C1 segment of cervical spinal cord (tissue), 14 donors: Measurements from ENCODE around the gene KRT28.
A peak's percentile ranks its signal among the peaks of the same experiment; 100 is the strongest.
"Not testable (repeated sequence)": the region's sequence is repeated elsewhere in the genome, so short reads cannot be mapped to it uniquely, and the experiment has no call there.

Experiments used
- DNase-seq, 14 donors: peaks; one replicate each; lab custom pipeline; 2025; lab: John Stamatoyannopoulos, UW

The KRT28 gene

DNA sequence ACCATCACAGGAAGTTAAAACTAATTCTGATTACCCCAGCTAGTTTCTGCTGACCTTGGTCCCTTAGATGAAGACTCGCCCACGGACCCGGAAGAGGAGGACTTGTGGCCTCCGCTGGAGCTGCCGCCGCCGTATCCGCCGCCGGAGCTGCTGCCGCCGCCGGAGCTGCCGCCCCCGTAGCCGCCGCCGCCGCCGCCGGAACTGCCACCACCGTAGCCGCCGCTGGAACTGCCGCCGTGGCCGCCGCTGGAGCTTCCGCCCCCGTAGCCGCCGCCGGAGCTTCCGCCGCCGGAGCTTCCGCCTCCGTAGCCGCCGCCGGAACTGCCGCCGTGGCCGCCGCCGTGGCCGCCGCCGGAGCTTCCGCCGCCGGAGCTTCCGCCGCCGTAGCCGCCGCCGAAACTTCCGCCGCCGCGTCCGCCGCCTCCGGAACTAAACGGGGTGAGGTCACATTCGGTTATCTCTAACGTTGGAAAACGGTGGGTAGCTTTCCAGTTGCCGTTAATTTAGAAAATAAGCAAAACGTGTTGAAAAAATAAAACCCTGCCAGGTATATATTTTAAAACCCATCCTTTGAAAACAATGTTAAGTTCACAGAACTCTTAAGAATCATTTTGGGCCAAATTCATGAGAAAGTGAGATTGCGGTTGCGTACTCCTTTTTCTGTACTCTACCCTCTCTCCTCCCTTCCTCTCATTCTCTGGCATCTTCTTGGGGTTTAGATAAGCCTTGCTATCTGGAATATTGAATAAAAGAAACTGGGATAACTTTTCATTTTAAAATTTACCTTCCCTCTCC lies 19.2 kb upstream of the KRT28 start:
- DNase-seq: peak; percentile 4 to 86 (median 61)

DNA sequence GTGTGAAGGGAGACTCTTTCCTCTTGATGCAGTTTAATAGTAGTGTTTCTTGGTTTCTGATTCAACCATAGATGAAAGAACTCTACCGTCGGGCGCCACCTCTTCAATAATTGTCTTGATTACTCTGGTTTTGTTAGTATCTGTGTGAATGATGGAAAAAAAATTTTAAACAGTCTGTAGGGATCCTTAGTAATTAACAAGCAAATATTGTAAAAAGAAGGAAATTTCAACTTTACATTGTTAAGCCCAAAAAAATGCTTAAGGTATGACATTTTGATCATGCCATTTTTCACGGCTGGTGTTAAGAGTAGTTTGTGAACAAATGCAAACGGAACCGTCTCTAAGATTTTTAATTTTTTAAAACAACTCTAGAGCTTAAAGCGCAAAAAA lies 18.6 kb upstream of the KRT28 start:
- DNase-seq: peak in 1 of 14 donors; percentile 13

DNA sequence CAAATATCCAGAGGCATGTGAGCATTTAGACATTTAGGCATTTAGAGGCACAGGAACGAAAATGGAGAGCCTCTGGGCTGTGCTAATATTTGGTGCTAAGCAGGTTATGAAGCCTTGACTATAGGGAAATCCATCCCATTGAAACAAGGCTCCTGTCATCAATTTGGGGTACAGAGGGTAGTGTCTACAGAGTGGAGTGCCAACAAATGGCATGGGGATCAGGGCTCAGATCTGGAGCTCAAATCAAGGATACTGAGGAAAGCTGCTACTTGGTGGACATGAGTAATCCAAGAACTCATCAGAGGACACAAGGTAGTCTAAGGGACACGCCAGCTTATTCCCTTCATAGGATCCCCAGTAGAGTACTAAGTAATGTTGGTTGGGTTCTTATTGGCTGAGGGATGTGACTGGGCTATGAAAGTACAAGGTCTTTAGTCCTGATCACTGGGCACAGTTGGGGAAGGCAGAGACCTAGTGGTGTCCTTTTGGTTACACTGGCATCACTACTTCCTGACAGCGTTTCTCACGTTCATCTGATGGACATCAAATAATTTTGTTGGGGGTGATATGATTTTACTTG lies 17.4 kb upstream of the KRT28 start:
- no peak for DNase-seq

DNA sequence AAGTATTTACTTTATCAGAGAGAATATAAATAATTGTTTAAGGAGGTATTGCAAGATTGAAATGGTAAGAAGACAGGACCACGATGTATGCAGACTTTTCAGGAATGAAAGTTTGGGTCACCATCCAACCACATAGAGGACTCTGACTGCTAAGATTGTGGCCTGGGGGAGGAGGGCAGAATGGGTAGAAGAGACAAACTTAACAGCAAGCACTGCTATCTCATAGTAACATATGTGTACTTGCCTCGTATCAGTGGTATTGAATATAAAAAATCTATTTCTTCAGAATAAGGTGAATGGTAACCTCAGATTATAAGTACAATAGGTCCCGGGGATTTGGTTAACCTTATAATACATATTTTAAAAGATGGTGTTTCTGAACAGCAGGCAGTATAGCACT lies 16.8 kb upstream of the KRT28 start:
- DNase-seq: no peak

DNA sequence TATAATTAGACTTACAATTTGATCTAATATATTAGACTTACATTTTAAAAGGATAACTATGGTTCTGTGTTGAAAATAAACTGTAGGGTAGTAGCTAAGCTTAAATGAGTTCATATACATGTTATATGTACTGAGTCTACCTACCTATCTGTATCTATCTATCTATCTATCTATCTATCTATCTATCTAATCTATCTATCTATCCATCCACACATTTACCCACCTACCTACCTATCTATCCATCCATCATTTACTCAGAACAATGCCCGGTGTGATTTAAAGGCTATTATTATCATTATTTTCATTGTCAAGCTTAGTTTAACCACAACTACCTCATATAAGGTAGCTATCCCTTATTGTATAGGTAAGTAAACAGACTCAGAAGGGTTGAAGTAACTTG lies 15.6 kb upstream of the KRT28 start:
- DNase-seq: no peak

DNA sequence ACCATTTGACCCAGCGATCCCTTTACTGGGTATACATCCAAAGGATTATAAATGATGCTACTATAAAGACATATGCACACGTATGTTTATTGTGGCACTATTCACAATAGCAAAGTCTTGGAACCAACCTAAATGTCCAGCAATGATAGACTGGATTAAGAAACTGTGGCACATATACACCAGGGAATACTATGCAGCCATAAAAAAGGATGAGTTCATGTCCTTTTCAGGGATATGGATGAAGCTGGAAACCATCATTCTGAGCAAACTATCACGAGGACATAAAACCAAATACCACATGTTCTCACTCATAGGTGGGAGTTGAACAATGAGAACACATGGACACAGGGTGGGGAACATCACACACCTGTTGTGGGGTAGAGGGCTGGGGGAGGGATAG lies 14.9 kb upstream of the KRT28 start:
- DNase-seq: not testable (repeated sequence)

DNA sequence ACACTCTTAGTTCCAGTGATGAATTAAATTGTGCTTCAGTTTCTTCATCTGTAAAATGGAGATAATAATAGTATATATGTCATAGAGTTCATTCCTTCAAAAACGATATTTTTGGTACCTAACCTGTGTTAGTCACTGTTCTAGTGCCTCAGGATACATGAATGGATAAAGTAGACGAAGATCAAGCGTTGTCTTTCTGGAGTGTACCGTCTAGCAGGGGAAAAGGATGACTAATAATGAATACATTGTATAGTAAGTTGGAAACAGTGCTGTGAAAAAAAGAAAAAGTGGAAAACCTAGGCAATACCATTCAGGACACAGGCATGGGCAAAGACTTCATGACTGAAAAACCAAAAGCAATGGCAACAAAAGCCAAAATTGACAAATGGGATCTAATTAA lies 14.0 kb upstream of the KRT28 start:
- DNase-seq: no peak

DNA sequence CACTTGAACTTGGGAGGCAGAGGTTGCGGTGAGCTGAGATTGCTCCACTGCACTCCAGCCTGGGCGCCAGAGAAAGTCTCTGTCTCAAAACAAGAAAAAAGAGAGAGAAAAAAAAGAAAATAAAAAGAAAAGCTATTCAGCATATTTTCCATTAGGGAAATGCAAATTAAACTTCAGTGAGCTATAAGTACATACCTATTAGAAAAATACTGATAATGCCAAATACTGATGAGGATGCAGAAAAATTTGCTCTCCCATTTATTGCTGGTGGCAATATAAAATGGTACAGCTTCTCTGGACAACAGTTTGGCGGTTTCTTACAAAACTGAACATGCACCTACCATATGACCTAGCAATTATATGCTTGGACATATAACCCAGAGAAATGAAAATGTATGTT lies 12.9 kb upstream of the KRT28 start:
- no peak for DNase-seq

DNA sequence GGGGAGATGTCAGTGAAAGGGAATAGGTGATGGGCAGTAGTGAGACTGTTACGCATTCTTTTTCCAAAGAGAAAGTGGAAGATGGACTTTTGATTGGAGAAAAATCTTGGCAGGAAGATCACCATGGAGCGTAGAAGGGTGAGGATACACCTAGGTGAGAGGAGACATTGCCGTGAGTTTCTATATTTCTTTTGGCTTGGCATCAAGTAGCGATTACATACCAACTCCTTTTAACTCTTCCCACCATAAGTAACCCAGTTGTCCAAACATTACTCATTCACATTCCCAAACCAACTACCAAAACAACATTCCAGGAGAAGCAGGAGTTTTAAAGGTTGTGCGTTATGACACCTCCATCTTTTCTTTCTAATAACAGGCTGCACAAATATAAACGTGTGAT lies 10.7 kb upstream of the KRT28 start:
- no peak for DNase-seq

DNA sequence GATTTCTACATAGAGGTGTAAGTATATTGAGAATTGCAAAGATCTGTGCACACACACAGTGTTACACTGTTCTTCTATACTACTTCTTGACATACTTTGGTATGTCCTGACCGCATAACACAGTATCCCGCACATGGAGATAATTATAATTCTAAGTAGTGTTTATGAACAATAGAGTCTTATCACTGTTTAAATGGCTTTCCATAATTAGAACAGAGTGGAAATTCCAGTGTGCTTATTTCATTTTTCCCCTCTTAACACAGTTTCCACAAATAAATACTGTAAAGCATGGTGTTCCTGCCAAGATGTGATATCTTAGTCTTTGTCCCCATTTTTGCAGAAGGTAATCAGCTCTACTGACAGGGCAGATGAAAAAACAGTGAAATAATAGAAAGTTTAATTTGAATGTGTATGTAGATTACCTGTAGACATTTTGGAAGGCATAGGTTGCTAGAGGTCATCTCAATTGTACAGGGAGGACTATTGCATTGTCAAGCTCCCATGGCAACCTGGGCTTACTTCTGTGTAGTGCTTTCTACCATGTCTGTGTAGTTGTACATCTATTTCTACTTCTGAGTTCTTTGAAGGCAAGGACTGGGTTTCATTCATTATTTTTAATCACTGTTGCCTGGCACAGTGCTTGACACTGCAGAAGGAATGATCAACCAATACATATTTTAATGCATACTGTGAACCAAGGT lies 10.1 kb upstream of the KRT28 start:
- DNase-seq: no peak

DNA sequence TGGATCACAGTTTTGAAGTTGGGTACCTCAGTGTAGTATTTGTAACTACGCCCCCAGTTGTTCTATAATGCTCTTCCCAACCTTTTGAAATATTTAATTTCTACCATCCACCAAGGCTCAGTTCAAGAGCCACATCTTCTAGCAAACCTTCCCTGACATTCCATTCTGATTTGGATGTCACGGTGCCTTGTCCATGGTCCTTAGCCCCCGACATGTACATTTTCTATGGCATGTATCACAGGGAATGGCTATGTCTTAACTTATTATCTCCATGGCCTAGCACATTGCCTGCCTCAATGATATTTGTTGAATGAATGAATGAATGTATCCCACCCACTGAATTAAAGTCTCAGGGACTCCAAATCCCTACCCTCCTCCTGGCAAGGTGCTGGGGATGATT lies 6.4 kb upstream of the KRT28 start:
- no peak for DNase-seq

DNA sequence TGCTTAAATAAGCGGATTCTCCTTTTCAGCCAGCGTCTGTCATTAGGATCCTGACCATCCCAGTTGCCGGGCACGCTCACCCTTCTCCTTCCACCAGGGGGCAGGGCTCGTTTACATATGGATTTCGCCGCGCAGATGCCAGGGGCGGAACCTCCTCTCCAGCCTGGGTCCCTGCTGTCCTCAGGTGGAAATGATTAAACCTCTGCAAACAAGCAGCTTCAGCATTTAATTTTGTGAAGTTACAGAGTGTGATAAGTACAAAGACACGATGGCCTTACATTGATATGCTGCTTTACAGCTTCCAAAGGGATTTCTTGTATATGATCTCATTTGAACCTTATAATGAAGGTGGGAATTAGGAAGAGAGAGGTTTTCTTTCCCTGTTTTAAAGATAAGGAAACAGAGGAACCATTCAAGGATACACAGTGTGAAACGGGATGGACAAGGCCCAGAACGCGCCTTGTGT lies 3.9 kb upstream of the KRT28 start:
- peak in 9 of 14 donors; percentile 5 to 30 (median 13) for DNase-seq

DNA sequence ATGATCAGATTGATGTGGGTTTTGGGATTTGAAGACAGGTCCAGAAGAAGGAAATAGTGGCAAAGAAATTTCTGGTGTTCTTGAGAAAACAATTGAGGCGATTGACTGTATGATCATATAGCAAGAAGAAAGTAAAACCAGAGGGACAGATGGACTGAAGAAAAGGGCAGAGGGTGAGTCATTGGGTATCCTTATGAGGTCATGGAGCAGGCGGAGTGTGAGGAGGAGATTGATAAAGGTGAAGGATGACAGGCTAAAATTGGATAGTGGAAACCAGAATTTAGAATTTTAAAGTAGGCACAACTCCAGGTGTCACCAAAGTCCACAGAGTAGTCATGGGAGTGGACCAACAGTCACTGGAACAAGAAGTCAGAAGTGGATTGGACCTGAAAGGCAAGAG lies 1.4 kb upstream of the KRT28 start:
- DNase-seq: no peak

DNA sequence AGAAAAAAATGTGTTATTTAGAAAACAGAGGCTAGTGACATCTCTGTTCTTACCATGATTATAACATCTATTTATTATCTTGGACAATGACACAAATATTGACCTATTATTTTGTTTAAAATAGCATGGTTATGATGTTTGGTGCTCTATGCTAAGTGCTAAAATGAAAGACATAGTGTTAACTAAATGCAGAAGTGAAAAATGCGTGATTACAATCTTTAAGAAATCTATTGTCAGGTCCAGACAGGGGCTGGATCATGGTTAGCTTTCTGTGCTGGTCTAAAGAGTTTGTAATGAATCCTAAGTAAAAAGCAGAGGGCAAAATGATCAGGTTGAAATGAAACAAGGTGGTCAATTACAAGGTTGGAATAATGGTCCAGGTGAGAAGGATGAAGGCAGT lies 622 bp upstream of the KRT28 start:
- no peak for DNase-seq

DNA sequence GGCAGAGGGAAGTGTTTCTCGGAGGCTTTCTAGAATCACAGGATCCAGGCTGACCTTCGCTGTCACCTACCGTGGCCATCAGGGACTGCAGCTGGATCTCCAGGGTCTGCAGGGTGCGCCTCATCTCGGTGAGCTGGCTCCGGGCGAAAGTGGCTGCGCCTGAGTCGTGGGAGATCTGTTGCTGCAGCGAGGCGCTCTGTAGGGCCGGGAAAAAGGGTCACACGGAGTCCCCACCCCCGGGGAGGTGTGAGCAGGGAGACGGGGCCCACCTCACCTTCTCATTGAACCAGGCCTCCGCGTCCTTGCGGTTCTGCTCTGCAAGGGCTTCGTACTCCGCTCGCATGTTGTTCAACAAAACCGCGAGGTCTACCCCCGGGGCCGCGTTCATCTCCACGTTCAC lies 2.9 kb downstream of the KRT28 start:
- DNase-seq: no peak

DNA sequence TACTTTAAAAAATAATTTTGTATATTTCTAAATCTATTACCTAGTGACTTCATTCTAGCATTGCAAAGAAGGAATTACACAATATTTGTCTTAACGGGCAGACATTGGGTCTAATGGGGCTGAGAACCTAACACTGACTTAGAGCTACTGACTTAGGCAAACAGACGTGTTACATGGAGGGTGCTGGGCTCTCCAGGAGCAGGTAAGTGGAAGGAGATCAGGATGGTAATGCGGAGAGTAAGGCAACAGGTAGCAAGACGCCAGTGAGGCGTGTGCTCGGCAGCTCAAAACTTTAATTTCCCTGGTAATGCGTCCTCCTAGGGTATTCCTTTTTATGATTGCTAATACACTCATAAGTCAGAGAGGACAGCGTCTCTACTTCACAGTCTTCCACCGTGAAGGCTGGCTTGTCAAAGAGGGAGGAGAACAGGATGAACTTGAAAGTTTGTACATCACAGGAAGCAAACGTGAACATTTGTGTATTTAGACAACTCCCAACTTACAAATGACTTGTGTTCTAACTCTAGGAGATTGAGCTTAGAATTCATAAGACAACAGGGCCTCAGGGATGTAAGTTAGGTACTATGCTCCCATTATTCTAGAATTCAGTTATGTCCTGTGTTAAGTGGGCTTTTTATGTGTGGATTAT lies 4.6 kb downstream of the KRT28 start:
- no peak for DNase-seq

DNA sequence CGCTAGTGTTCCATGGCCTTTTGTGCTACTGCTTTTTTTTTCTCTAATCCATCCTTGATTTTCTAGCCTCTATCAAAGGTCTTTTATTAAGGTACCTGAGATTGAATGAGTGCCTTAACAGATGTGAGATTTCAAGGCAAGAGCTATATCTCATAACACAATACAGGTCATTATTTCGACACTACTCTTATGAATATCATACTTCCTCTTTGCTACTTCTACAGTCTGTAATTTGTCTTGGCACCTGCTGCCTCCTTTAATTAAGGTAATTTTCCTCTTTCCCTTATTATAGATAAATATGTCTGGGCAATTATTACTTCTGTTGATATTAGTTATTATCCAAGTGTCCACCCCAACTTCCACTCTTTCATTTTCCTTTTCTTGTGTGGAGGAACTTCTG lies 5.3 kb downstream of the KRT28 start:
- no peak for DNase-seq

DNA sequence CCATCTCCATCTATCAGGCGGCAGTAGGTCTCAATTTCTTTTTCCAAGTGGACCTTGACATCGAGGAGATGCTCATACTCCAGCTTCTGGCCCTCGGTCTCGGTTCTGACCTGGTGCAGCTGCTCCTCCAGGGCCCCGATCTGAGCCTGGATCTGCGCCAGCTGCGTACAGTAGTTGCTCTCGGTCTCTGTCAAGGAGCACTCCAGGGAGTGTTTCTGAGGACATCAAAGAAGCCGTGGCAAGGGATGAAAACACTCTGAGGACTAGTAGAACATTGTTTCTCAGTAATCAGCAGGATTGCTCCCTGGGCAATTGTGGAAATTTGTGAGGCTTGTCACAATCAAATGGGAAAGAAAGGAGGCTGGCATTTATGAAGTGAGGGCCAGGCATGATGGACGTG lies 5.9 kb downstream of the KRT28 start:
- DNase-seq: no peak

DNA sequence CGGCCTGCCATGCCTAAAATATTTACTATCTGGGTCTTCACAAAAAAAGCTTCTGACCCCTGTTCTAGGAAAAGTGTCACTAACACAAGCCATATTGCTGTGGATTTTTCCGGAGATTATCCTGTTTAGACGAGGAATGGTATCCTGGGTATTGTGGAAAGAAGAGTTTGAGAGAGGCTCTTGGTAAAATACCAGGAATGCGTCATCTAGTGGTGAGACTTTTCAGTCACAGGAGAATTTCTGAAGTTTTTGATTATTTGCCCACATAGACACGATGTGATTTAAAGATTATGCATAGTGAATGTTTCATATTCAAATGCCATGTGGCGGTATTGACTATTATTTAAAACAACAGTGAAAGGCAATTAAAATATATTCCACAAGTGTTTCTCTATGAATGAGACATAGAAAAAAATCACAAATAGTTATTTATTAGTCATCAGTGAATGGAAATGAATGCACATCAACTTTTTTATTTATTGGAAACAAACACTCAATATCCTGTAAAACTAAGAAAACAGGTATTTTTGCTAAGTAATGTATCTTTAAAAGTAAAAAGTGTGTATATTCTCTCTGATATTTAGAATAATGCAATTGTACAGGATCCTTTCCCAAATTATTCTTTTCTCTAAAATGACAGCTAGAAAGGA lies 7.8 kb downstream of the KRT28 start:
- peak in 1 of 14 donors; percentile 11 for DNase-seq

DNA sequence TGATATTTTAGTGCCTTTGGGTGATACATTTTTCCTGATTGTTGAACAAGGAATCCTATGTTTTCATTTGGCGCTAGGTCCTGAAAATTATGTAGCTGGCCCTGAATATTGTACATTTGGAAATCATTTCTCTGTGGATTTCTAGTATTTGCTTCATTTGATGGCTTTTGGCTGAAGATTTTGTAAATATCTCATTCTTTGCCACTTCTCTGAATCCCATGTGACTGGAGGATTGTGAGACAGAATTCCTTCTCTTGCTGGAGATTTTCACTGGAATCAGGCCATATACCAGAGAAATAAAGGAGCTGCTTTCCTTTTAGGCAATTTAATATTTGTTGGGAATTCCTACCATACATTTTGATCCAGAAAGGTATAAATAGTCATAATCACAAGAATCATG lies 8.6 kb downstream of the KRT28 start:
- no peak for DNase-seq

DNA sequence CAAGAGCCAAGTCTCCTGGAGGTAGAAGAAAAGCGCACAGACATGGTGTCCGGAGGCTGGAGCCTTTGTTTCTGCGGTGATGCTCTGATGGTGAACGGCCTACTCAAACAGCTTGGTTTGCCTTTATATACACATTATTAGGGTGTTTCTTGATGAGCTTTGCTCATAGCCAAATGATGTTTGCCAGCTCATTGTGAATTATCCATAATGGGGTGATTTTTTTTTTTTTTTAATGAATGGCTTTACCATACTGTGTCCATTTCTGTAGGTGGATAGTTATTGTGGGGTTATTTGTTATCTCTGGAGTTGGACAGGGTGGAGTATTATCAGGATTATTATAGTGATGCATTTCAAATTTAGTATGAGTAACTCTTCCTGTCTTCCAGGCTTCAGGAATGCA lies 17.3 kb downstream of the KRT28 start, which contains the start of gene KRT27:
TSS of gene KRT27 (minus strand) at position 101 of the 400 bp plus-strand sequence. CDS start at position 44, 57 bp downstream.
- DNase-seq: no peak
